ENCODE data around the gene TMEM128. TPM values are rescaled to one million over a fixed set of nuclear protein-coding genes. Genes with fewer than 3 reads are reported as not detected.

Gene TMEM128
- total and polyA plus RNA-seq, 2 of the 13 experiments (the other 11 are each of a cell fraction or from before 2014, with no cell fraction given): 19.4 to 27.9 TPM

- 0 out of 2 replicates have a peak, but pooled peaks have one; percentile 60 for TF ChIP-seq ZBTB26 (CRISPR knock-in tag; IDR thresholded peaks at IDR 0.05; ENCODE audit: borderline replicate concordance)
- TF ChIP-seq ZNF225 (CRISPR knock-in tag; IDR thresholded peaks at IDR 0.05): no peak
- TF ChIP-seq PRDM10 (CRISPR knock-in tag; IDR thresholded peaks at IDR 0.05; ENCODE audit: low read depth): no peak; the same call in 1 of the 2 replicates
- peak; percentile 87 for TF ChIP-seq ZNF501 (CRISPR knock-in tag; IDR thresholded peaks at IDR 0.05)
- TF ChIP-seq KDM5A (IDR thresholded peaks at IDR 0.05; ENCODE audit: borderline replicate concordance, low read length): peak; percentile 98
- TF ChIP-seq ZNF558 (CRISPR knock-in tag; IDR thresholded peaks at IDR 0.05; ENCODE audit: borderline replicate concordance): peak; percentile 23; the same call in 1 of the 2 replicates
- no peak for TF ChIP-seq E2F2 (CRISPR knock-in tag; IDR thresholded peaks at IDR 0.05; ENCODE audit: borderline replicate concordance)
- TF ChIP-seq NFATC3 (CRISPR knock-in tag; IDR thresholded peaks at IDR 0.05): no peak
- TF ChIP-seq TARDBP (CRISPR knock-in tag; IDR thresholded peaks at IDR 0.05): peak; percentile 46
- peak; percentile 55; the same call in 1 of the 2 replicates for TF ChIP-seq ZNF235 (CRISPR knock-in tag; IDR thresholded peaks at IDR 0.05; ENCODE audit: borderline replicate concordance)
- TF ChIP-seq HNRNPL (IDR thresholded peaks at IDR 0.05; ENCODE audit: low read depth, low read length): peak; percentile 55; the same call in 1 of the 2 replicates
- TF ChIP-seq CREB3 (CRISPR knock-in tag; IDR thresholded peaks at IDR 0.05): no peak
- no peak for TF ChIP-seq ZBTB1 (CRISPR knock-in tag; IDR thresholded peaks at IDR 0.05; ENCODE audit: borderline replicate concordance)
- no peak for TF ChIP-seq MEIS2 (CRISPR knock-in tag; IDR thresholded peaks at IDR 0.05)
- TF ChIP-seq CREM (IDR thresholded peaks at IDR 0.05): peak; percentile 96
- peak; percentile 63 for TF ChIP-seq CREM (CRISPR knock-in tag; IDR thresholded peaks at IDR 0.05)
- TF ChIP-seq MNT (IDR thresholded peaks at IDR 0.05): no peak
- TF ChIP-seq EZH2 (conservative IDR thresholded peaks at IDR 0.05; ENCODE audit: low read depth, low read length): no peak
These were observed at the start of gene TMEM128 (continued) for GRCh38 chr4:4248029-4248884.

All from HepG2 (cell line).